Amniotic stem cell (primary cell): ENCODE results near the gene MAGI1.

Experiments
- DNase-seq: peaks from one replicate; lab custom pipeline; 2025; lab: John Stamatoyannopoulos, UW

Gene MAGI1

GRCh38 chr3:65831733-65832425 is 206.8 kb downstream of the MAGI1 start:
- DNase-seq, result peak; percentile 28

- no peak for DNase-seq
Observed at GRCh38 chr3:65830948-65831732, 207.6 kb downstream of the MAGI1 start.

- no peak for DNase-seq
Observed at GRCh38 chr3:65829228-65829627, 209.5 kb downstream of the MAGI1 start.

GRCh38 chr3:65828706-65829105 is 210.0 kb downstream of the MAGI1 start:
- DNase-seq, result no peak

- DNase-seq, result no peak
Observed at GRCh38 chr3:65827076-65827475, 211.6 kb downstream of the MAGI1 start.

GRCh38 chr3:65824166-65824565 is 214.6 kb downstream of the MAGI1 start:
- DNase-seq, result no peak

GRCh38 chr3:65820600-65820999 is 218.1 kb downstream of the MAGI1 start:
- DNase-seq, result no peak

GRCh38 chr3:65819896-65820295 is 218.8 kb downstream of the MAGI1 start:
- DNase-seq, result no peak

- DNase-seq, result no peak
Observed at GRCh38 chr3:65817553-65818126, 221.1 kb downstream of the MAGI1 start.

- DNase-seq, result no peak
Observed at GRCh38 chr3:65816208-65816607, 222.5 kb downstream of the MAGI1 start.

- no peak for DNase-seq
Observed at GRCh38 chr3:65814845-65815578, 223.7 kb downstream of the MAGI1 start.

GRCh38 chr3:65811892-65812291 is 226.8 kb downstream of the MAGI1 start:
- DNase-seq, result no peak

- DNase-seq, result no peak
Observed at GRCh38 chr3:65811086-65811761, 227.5 kb downstream of the MAGI1 start.

GRCh38 chr3:65810302-65810701 is 228.4 kb downstream of the MAGI1 start:
- no peak for DNase-seq

GRCh38 chr3:65809641-65810150 is 229.0 kb downstream of the MAGI1 start:
- DNase-seq, result no peak

- no peak for DNase-seq
Observed at GRCh38 chr3:65808824-65809223, 229.9 kb downstream of the MAGI1 start.

- DNase-seq, result no peak
Observed at GRCh38 chr3:65808407-65808806, 230.3 kb downstream of the MAGI1 start.

GRCh38 chr3:65807225-65807624 is 231.5 kb downstream of the MAGI1 start:
- DNase-seq, result no peak

GRCh38 chr3:65806600-65806999 is 232.1 kb downstream of the MAGI1 start:
- no peak for DNase-seq

GRCh38 chr3:65796676-65797075 is 242.0 kb downstream of the MAGI1 start:
- no peak for DNase-seq

GRCh38 chr3:65795166-65795565 is 243.6 kb downstream of the MAGI1 start:
- DNase-seq, result no peak
